HepG2 (cell line): ENCODE measurements around the gene NDRG3. TPM values are rescaled to one million over a fixed set of nuclear protein-coding genes. Genes with fewer than 3 reads are reported as not detected.

Experiments
- AKAP8 ChIP-seq: sonication (generic); formaldehyde crosslinking; IDR thresholded peaks from 2 replicates; pipeline ENCODE4 v1.5.1; 2020; ENCODE audit warnings: mild to moderate bottlenecking, missing genetic modification reagents
- EP300 ChIP-seq, 3 experiments: sonication (generic) in 1 of 3; formaldehyde crosslinking in 1 of 3; IDR thresholded peaks; 2 replicates each; pipeline versions ENCODE4 v1.5.1 to v1.6.1; 2011 to 2020; ENCODE audit warnings: low read depth in 2 of 3, low read length in 2 of 3, borderline replicate concordance in 1 of 3, improper control_type of control experiment in 1 of 3, mild to moderate bottlenecking in 1 of 3, missing genetic modification reagents in 1 of 3, moderate library complexity in 1 of 3
- HNRNPUL1 ChIP-seq: fragments of 200-400 bp; formaldehyde crosslinking; IDR thresholded peaks from 2 replicates; pipeline ENCODE4 v1.6.1; 2017; ENCODE audit warnings: low read depth, mild to moderate bottlenecking, low read length, moderate library complexity
- JUND ChIP-seq: sonication (generic); formaldehyde crosslinking; IDR thresholded peaks from 2 replicates; pipeline ENCODE4 v1.8.0; 2022; ENCODE audit warnings: mild to moderate bottlenecking, missing genetic modification reagents
- KDM5B ChIP-seq: sonication (generic); formaldehyde crosslinking; IDR thresholded peaks from 2 replicates; pipeline ENCODE4 v1.4.0; 2020; ENCODE audit warnings: missing genetic modification reagents, mild to moderate bottlenecking, borderline replicate concordance
- RARG ChIP-seq: sonication (generic); formaldehyde crosslinking; IDR thresholded peaks from 2 replicates; pipeline ENCODE4 v1.4.0; 2020; ENCODE audit warnings: low read depth, mild to moderate bottlenecking, missing genetic modification reagents
- REPIN1 ChIP-seq: sonication (generic); formaldehyde crosslinking; IDR thresholded peaks from 2 replicates; pipeline ENCODE4 v1.8.0; 2022; ENCODE audit warnings: missing genetic modification reagents, low read depth, mild to moderate bottlenecking, borderline replicate concordance
- REXO4 ChIP-seq: sonication (generic); formaldehyde crosslinking; IDR thresholded peaks from 2 replicates; pipeline ENCODE4 v1.8.0; 2022; ENCODE audit warnings: missing genetic modification reagents, mild to moderate bottlenecking, borderline replicate concordance
- RFX3 ChIP-seq: IDR thresholded peaks from 2 replicates; pipeline ENCODE4 v1.6.1; 2016; ENCODE audit warnings: missing biosample characterization, missing genetic modification reagents
- RFXAP ChIP-seq: sonication (generic); formaldehyde crosslinking; IDR thresholded peaks from 2 replicates; pipeline ENCODE4 v1.4.0; 2020; ENCODE audit warnings: missing genetic modification reagents, borderline replicate concordance
- SAFB2 ChIP-seq: sonication (generic); formaldehyde crosslinking; IDR thresholded peaks from 2 replicates; pipeline ENCODE4 v1.5.1; 2020; ENCODE audit warnings: missing genetic modification reagents, low read depth, mild to moderate bottlenecking, borderline replicate concordance
- SALL2 ChIP-seq: sonication (generic); formaldehyde crosslinking; IDR thresholded peaks from 2 replicates; pipeline ENCODE4 v1.8.1; 2023; ENCODE audit warnings: mild to moderate bottlenecking, missing genetic modification reagents, inconsistent platforms
- SIN3A ChIP-seq: IDR thresholded peaks from 2 replicates; pipeline ENCODE4 v1.6.1; 2011; ENCODE audit warnings: low read depth, mild to moderate bottlenecking, control low read depth, low read length, borderline replicate concordance
- SNAI1 ChIP-seq: sonication (generic); formaldehyde crosslinking; IDR thresholded peaks from 2 replicates; pipeline ENCODE4 v1.5.0; 2020; ENCODE audit warnings: mild to moderate bottlenecking, missing genetic modification reagents, borderline replicate concordance
- TBX2 ChIP-seq: sonication (generic); formaldehyde crosslinking; IDR thresholded peaks from 2 replicates; pipeline ENCODE4 v1.5.0; 2020; ENCODE audit warnings: missing genetic modification reagents, mild to moderate bottlenecking, borderline replicate concordance
- TFDP1 ChIP-seq: IDR thresholded peaks from 2 replicates; pipeline ENCODE4 v1.6.1; 2016; ENCODE audit warnings: missing compliant biosample characterization, missing genetic modification reagents, borderline replicate concordance
- TMF1 ChIP-seq: sonication (generic); formaldehyde crosslinking; IDR thresholded peaks from 2 replicates; pipeline ENCODE4 v1.8.1; 2022; ENCODE audit warnings: low read depth, missing genetic modification reagents
- ZKSCAN1 ChIP-seq: fragments of 150-350 bp; IDR thresholded peaks from 2 replicates; pipeline ENCODE4 v1.6.1; 2014; ENCODE audit warnings: low read length
- ZNF224 ChIP-seq: sonication (generic); formaldehyde crosslinking; IDR thresholded peaks from 2 replicates; pipeline ENCODE4 v1.5.0; 2020; ENCODE audit warnings: mild to moderate bottlenecking, missing genetic modification reagents
- ZNF234 ChIP-seq: sonication (generic); formaldehyde crosslinking; conservative IDR thresholded peaks from 2 replicates; pipeline ENCODE4 v1.5.1; 2020; ENCODE audit warnings: mild to moderate bottlenecking, missing genetic modification reagents
- ZNF253 ChIP-seq: sonication (generic); formaldehyde crosslinking; IDR thresholded peaks from 2 replicates; pipeline ENCODE4 v1.8.0; 2022; ENCODE audit warnings: mild to moderate bottlenecking, missing genetic modification reagents, borderline replicate concordance
- ZNF282 ChIP-seq: fragments of 450-650 bp; IDR thresholded peaks from 2 replicates; pipeline ENCODE4 v1.6.1; 2018; ENCODE audit not compliant: partially characterized antibody
- ZNF30 ChIP-seq: sonication (generic); formaldehyde crosslinking; IDR thresholded peaks from 2 replicates; pipeline ENCODE4 v1.5.0; 2020; ENCODE audit warnings: mild to moderate bottlenecking, missing genetic modification reagents
- ZNF496 ChIP-seq: sonication (generic); formaldehyde crosslinking; IDR thresholded peaks from 2 replicates; pipeline ENCODE4 v1.8.1; 2023; ENCODE audit warnings: mild to moderate bottlenecking, moderate library complexity, missing genetic modification reagents; ENCODE audit not compliant: insufficient replicate concordance
- ZNF567 ChIP-seq: sonication (generic); formaldehyde crosslinking; IDR thresholded peaks from 2 replicates; pipeline ENCODE4 v1.8.1; 2023; ENCODE audit warnings: mild to moderate bottlenecking, missing genetic modification reagents, borderline replicate concordance
- ZNF670 ChIP-seq: sonication (generic); formaldehyde crosslinking; IDR thresholded peaks from 2 replicates; pipeline ENCODE4 v1.8.0; 2022; ENCODE audit warnings: mild to moderate bottlenecking, missing genetic modification reagents, borderline replicate concordance
- ZNF761 ChIP-seq: sonication (generic); formaldehyde crosslinking; conservative IDR thresholded peaks from 2 replicates; pipeline ENCODE4 v1.4.0; 2020; ENCODE audit warnings: mild to moderate bottlenecking, missing genetic modification reagents
- ZNF777 ChIP-seq: sonication (generic); formaldehyde crosslinking; IDR thresholded peaks from 2 replicates; pipeline ENCODE4 v1.4.0; 2020; ENCODE audit warnings: missing genetic modification reagents
- ZNF782 ChIP-seq: sonication (generic); formaldehyde crosslinking; IDR thresholded peaks from 2 replicates; pipeline ENCODE4 v1.4.0; 2020; ENCODE audit warnings: missing genetic modification reagents, mild to moderate bottlenecking, borderline replicate concordance
- ZSCAN30 ChIP-seq: sonication (generic); formaldehyde crosslinking; IDR thresholded peaks from 2 replicates; pipeline ENCODE4 v1.5.0; 2020; ENCODE audit warnings: mild to moderate bottlenecking, missing genetic modification reagents
- polyA plus RNA-seq, 8 experiments: library from polyadenylated mRNA; depleted of rRNA in 3 of 8; stranded (reverse) in 7 of 8; unstranded in 1 of 8; fragments of >200 nt; fragmentation: Illumina TruSeq in 4 of 8; extraction: Trizol in 4 of 8; gene quantifications; 2 replicates each; pipeline versions ENCODE4 v1.2.1 to v1.2.3, GENCODE V29; 2011 to 2016; ENCODE audit warnings: low read depth in 4 of 8, missing spikeins in 1 of 8, mixed read lengths in 1 of 8; ENCODE audit not compliant: insufficient read depth in 1 of 8
- total RNA-seq, 5 experiments: library from RNA; depleted of rRNA; stranded (reverse); fragments of >200 nt; fragmentation: Illumina TruSeq; extraction: Trizol; gene quantifications; 2 replicates each; pipeline ENCODE4 v1.2.3, GENCODE V29; 2016; ENCODE audit warnings: low read depth in 1 of 5
- TF ChIP-seq, protein P1 (sequence below): IDR thresholded peaks from 2 replicates; pipeline ENCODE4 v1.6.1; 2012; ENCODE audit warnings: inconsistent platforms

The NDRG3 gene
- total and polyA plus RNA-seq, 2 of the 13 experiments (the other 11 are each of a cell fraction or from before 2014, with no cell fraction given), result 36.0 to 40.5 TPM

DNA sequence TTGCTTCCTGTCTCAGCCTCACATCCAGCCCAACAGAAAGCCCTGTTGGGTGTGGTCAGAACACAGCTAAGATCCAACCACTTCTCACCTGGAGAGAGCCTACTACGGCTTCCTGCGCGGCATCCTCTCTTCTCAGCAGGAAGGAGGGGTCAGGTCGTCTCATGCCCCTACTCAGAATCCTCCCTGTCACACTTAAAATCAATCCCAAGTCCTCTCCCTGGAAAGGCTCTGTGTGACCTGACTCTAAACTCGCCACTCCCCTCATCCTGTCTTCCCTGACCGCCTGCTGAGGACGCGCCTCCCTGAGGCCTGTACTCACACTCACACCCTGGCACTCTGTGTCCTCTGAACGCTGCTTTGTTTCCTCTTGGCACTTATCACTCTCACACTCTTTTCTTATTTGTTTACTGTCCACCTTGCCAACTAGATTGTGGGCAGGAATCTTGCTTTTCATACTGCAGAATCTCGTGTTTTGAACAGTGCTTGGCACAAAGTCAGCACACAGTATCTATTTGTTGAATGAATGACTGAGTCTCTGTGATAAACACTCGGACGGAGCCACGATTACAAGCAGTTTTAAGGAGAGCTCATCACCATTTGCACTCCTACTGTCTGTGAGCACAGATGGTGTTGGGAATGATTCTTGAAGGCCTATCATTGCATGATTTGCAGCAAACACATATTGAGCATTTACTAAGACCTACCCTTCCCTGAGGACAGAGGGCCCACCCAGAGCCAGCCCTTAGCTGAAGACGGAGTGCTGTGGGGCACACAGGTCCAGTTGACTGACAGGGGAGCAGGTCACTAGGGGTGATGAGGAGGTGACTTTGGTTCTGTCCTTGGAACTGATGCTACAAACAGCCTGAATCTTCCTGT is 121.6 kb downstream of the NDRG3 start (continued):
- TF ChIP-seq, protein P1, sequence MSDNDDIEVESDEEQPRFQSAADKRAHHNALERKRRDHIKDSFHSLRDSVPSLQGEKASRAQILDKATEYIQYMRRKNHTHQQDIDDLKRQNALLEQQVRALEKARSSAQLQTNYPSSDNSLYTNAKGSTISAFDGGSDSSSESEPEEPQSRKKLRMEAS, result no peak
- TF ChIP-seq ZSCAN30 (CRISPR knock-in tag), result no peak
- no peak for TF ChIP-seq AKAP8 (CRISPR knock-in tag)
- TF ChIP-seq REPIN1 (CRISPR knock-in tag), result no peak
- no peak for TF ChIP-seq SALL2 (CRISPR knock-in tag)
- TF ChIP-seq TMF1 (CRISPR knock-in tag), result no peak
- no peak for TF ChIP-seq SAFB2 (CRISPR knock-in tag)
- no peak for TF ChIP-seq RFX3
- TF ChIP-seq ZNF761 (CRISPR knock-in tag), result no peak
- no peak for TF ChIP-seq ZNF253 (CRISPR knock-in tag)
- TF ChIP-seq JUND (CRISPR knock-in tag), result no peak
- TF ChIP-seq KDM5B (CRISPR knock-in tag), result no peak; the same call in 1 of the 2 replicates
- no peak for TF ChIP-seq EP300 (IDR thresholded peaks at IDR 0.05; ENCODE audit: low read depth in 2 of 2, low read length in 2 of 2)
- no peak for TF ChIP-seq EP300 (CRISPR knock-in tag; IDR thresholded peaks at IDR 0.05; ENCODE audit: borderline replicate concordance)
- no peak for TF ChIP-seq ZNF782 (CRISPR knock-in tag)
- TF ChIP-seq ZKSCAN1, result no peak
- TF ChIP-seq TBX2 (CRISPR knock-in tag), result 0 out of 2 replicates have a peak, but pooled peaks have one; percentile 1
- no peak for TF ChIP-seq ZNF567 (CRISPR knock-in tag)
- TF ChIP-seq SNAI1 (CRISPR knock-in tag), result no peak
- TF ChIP-seq ZNF496 (CRISPR knock-in tag), result no peak
- no peak for TF ChIP-seq ZNF670
- no peak for TF ChIP-seq SIN3A
- no peak for TF ChIP-seq RARG (CRISPR knock-in tag)
- no peak for TF ChIP-seq RFXAP (CRISPR knock-in tag)
- 0 out of 2 replicates have a peak, but pooled peaks have one; percentile 20 for TF ChIP-seq TFDP1 (CRISPR knock-in tag)
- no peak for TF ChIP-seq HNRNPUL1
- TF ChIP-seq ZNF30, result no peak
- TF ChIP-seq REXO4 (CRISPR knock-in tag), result no peak
- TF ChIP-seq ZNF224, result no peak
- no peak for TF ChIP-seq ZNF234 (CRISPR knock-in tag)
- no peak for TF ChIP-seq ZNF777
- TF ChIP-seq ZNF282, result no peak
